Fibroblast of the conjunctiva (primary cell): ENCODE results near the gene SUSD4.
"Not testable (repeated sequence)": the region's sequence is repeated elsewhere in the genome, so short reads cannot be mapped to it uniquely, and the experiment has no call there.

Experiments
- DNase-seq: peaks from one replicate; pipeline ENCODE4 v3.0.0-alpha.2; 2010; ENCODE audit warnings: low read depth

Gene SUSD4

DNA sequence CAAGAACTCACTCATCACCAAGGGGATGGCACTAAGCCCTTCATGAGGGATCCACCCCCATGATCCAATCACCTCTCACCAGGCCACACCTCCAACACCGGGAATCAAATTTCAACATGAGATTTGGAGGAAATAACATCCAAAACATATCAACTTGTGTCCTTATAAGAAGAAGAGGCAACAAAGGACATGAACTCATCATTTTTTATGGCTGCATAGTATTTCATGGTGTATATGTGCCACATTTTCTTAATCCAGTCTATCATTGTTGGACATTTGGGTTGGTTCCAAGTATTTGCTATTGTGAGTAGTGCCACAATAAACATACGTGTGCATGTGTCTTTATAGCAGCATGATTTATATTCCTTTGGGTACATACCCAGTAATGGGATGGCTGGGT, 112.6 kb downstream of the SUSD4 start:
- not testable (repeated sequence) for DNase-seq

DNA sequence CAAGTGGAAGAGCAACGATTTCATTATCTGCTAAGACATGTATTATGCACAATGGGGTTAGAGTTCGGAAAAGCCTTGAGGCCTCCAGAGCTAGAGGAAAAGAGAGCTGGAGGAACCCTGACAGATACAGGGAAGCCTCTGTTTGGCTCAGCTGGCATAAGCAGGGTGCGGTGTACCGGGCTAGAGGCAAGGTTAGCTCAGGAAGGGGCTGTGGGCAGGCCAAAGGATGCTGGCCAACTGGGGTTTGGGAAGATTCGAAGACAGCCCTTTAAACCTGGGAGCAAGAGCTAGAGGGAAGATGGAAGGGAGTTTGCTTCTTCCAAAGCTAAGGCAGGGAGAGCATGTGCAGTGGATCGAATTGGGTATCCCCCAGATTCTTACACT, 113.4 kb downstream of the SUSD4 start:
- DNase-seq = no peak

DNA sequence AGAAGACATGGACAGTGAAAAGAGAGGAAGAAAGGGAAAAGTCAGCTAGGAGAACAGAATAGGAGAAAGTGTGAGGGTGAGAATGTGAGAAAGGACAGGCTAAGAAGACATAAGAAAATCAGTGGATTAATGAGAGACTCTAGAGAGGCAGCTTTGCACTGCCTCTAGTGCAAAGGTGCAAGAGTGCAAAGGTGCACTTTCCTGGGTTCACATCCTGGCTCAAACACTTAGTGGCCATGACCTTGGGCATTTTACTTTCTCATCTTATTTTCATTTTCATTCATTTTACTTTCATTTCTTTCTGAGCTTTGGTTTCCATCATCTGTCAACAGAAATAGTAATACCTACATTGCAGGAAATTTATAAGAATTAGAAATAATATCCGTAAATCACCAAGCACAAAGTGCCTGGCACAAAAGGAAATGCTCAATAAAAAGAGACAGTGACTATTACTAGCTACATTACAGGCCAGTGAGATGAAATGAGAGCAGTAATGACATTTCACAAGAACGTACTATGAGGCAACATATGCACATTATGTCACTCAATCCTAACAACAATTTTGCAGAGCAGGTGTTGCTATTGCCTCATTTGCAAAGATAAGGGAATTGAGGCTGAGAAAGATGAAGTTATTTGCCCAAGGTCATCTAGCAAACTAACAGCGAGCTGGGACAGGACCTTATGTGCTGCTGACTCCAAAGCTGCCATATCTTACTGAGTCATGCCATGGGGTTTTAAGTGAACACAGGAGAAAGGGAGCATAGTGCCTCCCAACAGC, 113.9 kb downstream of the SUSD4 start:
- no peak for DNase-seq

DNA sequence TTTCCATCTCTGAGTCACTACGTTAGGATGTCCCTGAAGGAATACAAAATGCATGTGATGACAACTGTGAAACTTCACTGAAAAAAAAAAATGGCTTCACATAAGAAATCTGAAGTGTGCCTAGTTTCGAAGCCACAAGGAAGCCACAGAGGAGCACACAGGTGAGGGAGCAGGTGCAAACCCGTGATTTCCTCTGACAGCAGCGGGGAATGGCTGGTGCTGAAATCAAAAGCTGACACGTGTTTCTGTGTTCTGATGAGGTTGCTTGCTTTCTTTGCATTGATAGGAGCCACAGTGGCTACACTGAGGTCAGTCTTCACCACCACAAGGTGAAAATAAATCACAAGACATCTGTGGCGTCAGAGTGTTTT, 115.2 kb downstream of the SUSD4 start:
- no peak for DNase-seq

DNA sequence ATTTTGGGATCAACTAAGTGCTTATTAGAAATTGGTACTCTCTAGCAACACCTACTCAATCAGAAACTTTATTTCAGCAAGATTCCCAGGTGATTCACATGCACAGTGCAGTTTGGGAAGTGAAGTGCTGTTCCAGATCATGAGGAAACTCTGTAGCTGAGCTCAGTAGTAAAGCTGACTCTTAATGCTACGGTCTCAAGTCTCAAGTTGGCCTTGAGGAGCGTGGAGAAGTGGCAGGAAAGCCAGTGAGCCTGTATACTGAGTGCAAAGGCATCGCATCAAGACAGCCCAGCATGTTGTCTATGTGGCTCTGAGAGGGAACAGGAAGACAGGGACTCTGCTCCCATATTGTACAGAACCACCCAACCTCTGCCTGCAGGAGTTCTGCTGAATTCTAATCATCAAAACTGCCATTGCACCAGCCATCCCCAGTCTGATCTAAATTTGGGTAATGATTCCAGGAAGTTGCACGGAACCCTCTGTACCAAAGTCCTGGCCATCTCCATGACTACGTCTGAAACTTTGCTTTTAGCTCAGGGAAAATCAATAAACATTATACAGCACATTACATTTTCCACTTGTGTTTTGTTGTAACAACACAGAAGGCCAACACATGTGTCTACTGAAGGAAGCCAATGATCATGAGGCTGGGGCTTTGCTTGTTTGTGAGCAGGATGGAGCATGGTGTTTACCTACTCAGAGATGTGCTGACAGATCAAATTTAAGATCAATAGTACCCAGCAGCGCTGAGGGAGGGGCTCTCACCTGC, 115.8 kb downstream of the SUSD4 start:
- no peak for DNase-seq

DNA sequence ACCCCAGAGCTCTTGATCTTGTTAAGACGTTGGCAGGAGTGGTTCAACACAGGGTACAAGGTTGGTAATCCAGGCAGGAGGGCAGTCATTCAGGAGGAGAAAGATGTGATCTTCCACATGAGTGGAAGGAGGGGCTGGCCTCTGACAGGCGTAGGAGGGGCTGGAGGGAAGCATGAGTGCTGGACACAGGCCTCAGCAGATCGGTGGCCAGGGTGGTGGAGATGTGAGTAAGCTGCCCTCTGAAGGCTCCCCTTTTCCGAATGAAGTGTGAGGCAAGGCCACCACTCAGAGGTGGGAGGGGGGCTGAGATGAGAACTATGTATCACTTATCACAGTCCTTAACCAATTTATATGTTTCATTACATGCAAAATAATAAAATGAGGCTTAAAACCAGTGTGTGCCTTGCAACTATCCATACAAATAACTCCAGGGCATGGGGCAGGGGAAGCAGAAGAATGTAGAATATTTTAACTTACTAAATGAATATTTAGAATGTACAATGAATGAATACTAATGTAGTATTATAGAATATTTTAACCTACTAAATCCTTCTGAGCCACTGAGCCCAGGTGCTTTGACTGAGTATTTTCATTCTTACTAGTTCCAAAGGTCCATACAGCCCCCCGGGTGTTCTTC, 117.4 kb downstream of the SUSD4 start:
- DNase-seq = no peak

DNA sequence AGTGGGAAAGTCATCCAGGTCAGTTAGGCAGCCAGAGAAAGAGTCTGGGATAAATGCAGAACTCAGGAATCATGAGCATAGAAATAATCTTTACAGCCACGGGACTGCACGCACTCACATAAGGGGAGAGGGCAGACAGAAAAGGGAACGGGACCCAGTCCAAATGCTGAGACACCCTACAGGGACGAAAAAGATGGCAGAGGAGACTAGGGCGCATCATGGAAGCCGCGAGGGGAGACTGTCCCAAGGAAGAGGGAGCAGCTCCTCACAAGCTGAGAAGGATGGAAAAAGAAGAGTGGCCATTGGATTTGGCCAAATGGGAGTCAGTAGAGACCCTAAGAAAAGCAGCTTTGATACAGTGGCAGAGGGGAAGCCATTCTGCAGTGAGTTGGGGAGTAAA, 118.0 kb downstream of the SUSD4 start:
- no peak for DNase-seq

DNA sequence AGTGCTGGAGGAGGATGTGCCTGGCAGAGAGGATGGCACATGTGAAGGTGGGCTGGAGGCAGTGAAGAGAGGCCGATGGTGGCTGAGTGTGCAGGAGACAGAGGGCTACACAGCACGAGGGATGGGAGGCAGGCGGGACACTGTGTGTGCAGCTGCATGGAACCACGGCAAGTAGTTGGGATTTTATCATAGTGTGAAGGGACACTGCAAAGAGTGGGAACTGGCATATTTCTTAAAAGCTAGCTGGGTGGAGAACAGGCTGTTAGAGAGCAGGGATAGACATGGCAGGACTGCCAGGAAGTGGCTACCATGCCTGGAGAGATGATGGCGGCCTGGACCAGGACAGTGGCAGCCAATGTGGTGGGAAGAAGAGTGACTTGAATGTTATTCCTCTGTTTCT, 118.6 kb downstream of the SUSD4 start:
- no peak for DNase-seq

DNA sequence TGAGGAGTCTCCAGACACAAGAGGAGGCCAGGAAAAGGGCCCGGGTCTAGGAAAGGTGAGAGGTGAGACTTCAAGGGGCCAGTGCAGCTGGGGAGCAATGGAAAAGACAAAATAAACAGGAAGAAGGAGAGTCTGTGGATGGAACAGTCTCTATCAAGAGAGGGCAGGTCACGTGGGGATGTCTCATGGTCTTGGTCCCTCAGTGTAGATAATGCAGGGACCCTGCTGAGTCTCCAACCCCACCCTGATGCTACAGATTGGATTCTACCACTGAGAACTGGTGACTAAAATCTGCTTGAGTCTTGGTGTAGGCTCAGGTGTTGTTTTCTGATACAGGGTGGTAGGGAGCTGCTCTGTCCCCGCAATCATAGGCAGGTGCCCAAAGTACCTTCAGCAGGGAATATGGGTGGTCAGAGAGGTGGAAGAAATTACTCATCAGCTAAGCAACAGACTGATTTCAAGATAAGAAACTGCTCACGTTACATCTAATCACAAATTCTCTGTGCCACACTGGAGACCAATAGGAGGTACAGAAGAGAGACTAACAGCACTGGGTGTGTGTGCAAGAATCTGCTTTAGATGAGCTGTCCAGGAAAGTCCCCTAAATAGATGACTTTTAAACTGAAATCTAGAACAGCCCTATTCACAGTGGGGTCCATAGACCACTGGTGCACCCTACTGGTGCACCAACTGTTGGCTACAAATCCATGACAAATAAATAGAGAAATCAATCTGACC, 119.4 kb downstream of the SUSD4 start:
- no peak for DNase-seq

DNA sequence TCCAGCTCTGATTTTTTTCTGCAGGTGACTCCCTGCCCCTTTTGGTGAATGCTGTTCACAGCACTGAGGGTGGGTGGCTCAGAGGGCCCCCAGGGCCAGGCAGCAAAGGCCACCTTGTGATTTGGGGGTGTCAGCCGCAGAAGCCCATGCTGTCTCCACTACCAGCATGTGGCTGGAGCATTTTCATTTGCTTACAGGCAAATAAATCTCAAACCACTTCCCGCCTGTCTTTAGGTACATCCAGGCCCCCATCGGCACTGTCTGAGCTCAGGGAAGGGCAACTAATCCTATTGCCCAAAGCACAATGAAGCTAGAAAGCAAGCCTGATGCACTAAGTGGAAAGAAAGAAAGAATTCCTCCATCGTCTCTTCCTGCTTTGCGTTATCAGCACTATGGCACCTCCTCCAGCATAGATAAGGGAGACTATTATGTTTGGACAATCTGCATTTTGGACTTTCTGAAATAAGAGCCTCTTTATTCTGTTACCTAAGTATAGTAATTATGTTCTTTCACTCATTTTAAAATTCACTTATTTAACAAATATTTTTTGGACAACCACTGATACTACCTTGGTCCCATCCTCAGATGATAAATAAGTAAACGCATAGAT, 120.4 kb downstream of the SUSD4 start:
- DNase-seq = no peak

DNA sequence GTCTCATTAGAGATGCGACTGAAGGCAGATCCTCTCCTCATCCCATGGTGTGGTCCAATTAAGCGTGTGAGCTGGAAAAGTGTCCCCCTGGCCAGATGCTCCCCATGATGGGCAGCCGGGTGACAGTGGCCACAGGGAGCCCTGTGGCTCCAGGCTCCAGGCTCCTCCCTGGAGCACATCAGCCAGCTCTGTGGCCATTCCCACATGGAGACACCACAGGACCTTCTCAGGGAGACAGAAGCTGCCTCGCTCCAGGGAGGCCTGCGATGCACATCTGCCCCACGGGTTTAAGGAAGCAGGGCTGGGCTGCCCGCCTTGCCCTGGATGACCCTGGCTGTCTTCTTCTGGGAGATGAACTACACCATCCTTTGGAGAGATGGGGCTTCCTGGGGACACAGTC, 121.0 kb downstream of the SUSD4 start:
- no peak for DNase-seq

DNA sequence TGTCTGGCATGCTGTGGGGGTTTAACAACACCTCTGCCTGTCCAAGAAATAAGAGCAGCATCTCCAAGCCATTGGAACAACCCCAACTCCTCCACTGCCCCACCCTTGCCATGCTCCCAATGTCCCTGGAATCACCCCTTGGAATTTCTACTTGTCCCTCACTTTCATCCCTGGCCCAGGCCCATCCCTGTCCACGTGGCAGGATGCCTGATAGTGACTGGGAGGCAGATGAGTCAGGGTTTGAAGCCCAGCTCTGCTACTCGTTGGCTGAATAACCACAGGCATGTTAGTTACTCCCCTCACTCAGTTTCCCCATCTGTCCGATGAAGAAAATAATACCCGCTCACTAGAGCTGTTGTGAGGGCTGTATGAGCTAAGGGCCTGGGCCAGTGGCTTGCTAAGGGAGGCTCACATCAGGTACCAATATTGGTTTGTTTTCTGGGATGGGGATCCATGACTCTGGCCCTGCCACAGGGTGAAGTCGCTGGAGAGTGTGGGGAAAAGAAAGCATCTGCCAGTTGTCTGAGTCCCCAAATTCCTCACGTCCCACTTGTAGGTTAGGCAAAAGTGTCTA, 121.5 kb downstream of the SUSD4 start:
- no peak for DNase-seq

DNA sequence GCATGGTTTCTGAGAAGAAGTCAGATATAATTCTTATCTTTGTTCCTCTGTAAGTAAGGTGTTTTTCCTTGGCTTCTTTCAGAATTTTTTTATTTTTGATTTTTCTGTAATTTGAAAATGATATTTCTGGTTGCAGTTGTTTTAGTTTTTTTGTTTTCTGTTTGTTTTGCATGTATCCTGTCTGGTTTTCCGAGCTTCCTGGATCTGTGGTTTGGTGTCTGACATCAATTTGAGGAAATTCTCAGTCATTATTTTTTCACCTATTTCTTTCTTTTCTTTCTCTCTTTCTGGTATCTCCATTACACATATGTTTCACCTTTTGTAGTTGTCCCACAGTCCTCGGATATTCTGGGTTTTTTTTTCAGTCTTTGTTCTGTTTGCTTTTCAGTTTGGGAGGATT, 123.9 kb downstream of the SUSD4 start:
- DNase-seq = no peak

DNA sequence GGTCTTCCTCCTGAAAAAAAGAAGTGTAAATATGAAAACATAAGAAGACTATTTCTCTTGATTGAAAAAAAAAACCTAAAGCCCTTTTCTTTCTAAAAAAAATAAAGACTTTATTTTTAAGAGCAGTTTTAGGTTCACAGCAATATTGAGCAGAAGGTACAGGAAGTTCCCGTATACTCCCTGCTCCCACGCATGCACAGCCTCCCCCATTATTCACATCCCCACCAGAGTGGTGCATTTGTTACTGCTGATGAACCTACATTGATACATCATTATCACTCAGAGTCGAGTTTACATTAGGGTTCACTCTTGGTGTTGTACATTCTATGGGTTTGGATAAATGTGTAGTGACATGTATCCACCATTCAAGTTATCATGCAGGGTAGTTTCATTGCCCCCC, 128.9 kb downstream of the SUSD4 start:
- DNase-seq = no peak

DNA sequence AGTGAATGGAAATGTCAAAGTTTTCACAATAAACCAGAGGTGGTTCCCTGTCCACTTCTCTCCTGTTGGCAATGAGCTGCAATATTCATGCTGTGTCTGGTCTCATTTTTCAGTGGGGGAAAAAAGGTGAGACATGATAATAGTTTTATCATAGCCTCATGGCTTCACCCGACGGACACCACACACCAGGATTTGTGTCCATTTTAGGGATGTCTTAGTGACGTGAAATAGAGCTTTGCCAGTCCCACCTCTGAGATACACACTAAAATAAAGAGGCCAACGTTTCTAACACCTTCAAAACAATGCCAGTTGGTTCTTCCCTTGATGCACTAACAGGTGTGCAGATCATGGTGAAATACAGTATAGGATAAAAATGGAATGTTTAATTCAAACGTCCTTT, 129.4 kb downstream of the SUSD4 start:
- DNase-seq = no peak

DNA sequence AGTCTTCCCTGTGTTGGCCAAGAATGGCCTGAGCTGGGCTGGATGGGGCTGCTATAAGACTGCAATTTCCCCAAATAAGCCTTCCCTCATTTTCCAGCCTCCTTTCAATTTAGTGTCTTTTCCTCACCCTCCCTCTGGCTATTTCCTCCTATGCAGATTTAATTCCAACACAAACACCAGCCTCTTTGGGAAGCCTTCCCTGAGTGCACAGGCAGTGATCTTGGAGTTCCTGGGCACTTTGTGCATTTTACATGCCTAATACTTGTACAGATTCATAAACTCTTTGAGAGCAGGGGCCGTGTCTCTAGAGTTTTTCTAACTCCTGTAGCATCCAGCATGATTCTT, 129.8 kb downstream of the SUSD4 start:
- no peak for DNase-seq

DNA sequence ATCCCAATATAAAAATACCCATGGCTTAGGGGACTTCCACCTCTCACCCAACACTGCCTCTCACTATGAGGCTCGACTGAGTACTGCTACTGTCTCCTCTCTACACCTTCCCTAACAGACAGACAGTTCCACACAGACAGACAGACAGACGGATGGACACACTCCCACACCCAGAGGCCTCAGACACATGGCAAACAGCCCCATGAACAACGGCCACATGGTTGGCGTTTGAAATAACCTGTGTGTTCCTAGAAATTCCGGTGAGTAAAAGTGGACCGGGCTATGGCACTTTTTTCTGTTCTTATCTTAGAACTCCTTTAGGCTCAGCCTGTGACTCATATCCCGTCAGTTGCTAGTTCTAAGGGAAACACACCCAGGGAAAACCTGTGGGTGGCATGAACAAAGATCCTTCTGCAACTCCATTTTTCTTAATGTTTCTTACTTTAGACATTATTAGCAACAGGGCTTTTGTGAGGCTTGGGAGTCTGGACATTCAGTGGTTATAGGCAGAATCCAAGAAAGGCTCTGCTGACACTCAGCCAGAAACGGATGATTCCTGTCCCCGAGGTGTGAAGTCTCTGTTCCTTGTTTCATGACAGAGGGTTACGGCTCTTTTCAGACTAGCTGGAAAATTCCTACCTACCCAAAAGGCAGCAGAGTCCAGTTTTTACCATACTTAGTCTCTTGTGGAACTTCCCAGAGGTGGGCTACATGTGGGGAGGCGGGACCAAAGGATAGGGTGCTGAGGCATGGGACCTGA, 130.4 kb downstream of the SUSD4 start:
- peak; percentile 3 for DNase-seq

DNA sequence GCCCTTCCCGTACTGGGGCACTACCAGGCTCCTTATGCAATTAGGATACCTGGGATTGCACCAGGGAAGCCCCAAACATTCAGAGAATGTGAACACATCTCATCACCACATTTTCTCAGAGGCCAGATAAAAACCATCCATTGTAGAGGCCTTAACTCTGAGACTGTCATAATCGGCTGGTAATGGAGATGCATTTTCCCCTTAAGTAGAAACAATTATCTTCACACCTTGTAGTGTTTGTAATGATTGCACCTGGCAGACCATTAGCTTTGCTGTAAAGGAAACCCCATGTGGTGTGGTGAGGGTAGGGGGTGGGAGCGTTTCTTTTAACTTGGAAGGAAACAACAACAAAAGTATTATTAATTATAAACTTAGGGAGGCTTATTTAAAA, 131.0 kb downstream of the SUSD4 start:
- DNase-seq = no peak

DNA sequence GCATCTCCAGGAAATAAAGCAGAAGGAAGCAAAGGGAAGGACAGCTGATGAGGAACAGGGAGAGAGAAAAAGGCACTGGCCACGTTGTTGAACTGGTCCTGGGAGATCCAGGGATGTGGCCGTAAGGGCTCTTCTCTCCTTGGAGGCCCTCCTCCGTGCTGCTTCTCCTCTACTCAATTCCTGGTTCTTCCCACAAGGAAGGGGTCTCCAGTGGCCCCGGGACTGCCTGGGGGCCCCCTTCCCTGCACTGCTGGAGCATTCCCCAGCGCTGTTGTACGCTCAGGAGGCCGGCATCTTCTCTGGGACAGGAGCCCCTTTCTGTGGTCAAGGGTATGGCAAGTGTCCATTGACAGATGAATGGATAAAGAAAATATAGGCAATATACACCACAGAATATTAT, 132.4 kb downstream of the SUSD4 start:
- no peak for DNase-seq

DNA sequence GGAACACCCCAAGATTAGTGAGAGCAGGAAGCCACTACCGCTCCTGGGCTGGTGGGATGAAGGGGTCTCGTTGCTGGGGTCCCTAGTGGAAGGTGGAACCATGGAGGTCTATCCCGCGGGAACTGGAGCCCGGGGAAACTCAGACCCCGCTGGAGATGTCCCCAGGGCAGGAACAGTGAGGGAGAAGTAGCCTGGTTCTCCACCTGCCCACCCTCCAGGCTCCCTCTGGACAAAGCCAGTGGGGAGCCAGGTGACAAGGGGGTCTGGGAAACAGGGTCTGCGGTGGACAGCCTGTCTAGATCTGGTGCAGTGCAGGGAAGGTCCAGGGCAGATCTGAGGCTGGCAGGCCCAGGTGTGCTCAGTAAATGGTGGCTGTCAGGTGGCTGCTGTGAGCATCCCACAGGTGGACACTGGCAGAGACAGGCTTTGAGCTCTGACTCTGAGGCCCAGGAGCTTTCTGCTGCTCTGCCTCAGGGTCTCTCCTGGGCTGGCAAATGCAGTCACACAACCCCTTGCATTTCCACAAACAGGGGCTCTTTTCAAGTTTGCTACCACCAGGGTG, 132.9 kb downstream of the SUSD4 start:
- no peak for DNase-seq
